DOHH2 (cell line): ENCODE data around the gene POLD3.

Experiments used
- EZH2phosphoT487 ChIP-seq: fragments of 200-600 bp; sonication (generic); IDR thresholded peaks from 2 replicates; pipeline ENCODE4 v1.6.1; 2017; ENCODE audit warnings: borderline replicate concordance, mild to moderate bottlenecking, antibody characterized with exemption, low read length, moderate library complexity, mixed read lengths
- TF ChIP-seq, protein P1 (sequence below): fragments of 200-600 bp; sonication (generic); IDR thresholded peaks from one replicate; pipeline ENCODE4 v1.5.1; 2014; ENCODE audit warnings: antibody characterized with exemption, mild to moderate bottlenecking, low read depth, low read length; ENCODE audit not compliant: poor library complexity, severe bottlenecking

GRCh38 chr11:74574563-74574962, 17.8 kb upstream of the POLD3 start:
- TF ChIP-seq, protein P1, sequence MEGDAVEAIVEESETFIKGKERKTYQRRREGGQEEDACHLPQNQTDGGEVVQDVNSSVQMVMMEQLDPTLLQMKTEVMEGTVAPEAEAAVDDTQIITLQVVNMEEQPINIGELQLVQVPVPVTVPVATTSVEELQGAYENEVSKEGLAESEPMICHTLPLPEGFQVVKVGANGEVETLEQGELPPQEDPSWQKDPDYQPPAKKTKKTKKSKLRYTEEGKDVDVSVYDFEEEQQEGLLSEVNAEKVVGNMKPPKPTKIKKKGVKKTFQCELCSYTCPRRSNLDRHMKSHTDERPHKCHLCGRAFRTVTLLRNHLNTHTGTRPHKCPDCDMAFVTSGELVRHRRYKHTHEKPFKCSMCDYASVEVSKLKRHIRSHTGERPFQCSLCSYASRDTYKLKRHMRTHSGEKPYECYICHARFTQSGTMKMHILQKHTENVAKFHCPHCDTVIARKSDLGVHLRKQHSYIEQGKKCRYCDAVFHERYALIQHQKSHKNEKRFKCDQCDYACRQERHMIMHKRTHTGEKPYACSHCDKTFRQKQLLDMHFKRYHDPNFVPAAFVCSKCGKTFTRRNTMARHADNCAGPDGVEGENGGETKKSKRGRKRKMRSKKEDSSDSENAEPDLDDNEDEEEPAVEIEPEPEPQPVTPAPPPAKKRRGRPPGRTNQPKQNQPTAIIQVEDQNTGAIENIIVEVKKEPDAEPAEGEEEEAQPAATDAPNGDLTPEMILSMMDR = no peak
- TF ChIP-seq EZH2phosphoT487 = no peak
